Caco-2 (cell line): ENCODE results near the gene PF4V1. TPM values are rescaled to one million over a fixed set of nuclear protein-coding genes. Genes with fewer than 3 reads are reported as not detected.

Experiments
- BruUV-seq: library from RNA; stranded (reverse); fragments of 400-500 nt; replicated peaks from 2 replicates; lab custom pipeline; 2021; lab: Mats Ljungman, UMichigan
- CTCF ChIA-PET: fragments of 300-600 bp; sonication (Branson Sonifier 250); formaldehyde crosslinking; loops from one replicate; lab custom pipeline; 2022; ENCODE audit warnings: antibody characterized with exemption; lab: Charles Lee
- POLR2A ChIA-PET: fragments of 300-600 bp; sonication (Branson Sonifier 250); formaldehyde crosslinking; loops from one replicate; lab custom pipeline; 2022; ENCODE audit warnings: antibody characterized with exemption; lab: Charles Lee
- DNase-seq, 2 experiments: peaks; one replicate each; pipeline versions ENCODE4 v3.0.0 to v3.0.0-alpha.2; 2020 to 2022
- H3K27me3 ChIP-seq: replicated peaks from 2 replicates; pipeline ENCODE4 v1.6.0; 2011; ENCODE audit warnings: low read length; ENCODE audit not compliant: control insufficient read depth, insufficient read depth
- H3K36me3 ChIP-seq: 2 replicates; pipeline ENCODE4 v1.5.1; 2011; ENCODE audit warnings: low read length; ENCODE audit not compliant: control insufficient read depth, insufficient read depth
- H3K4me1 ChIP-seq: fragments of 250-450 bp; sonication (Bioruptor Pico); 2 replicates; pipeline ENCODE4 v1.5.1; 2020; ENCODE audit warnings: mild to moderate bottlenecking
- H3K4me3 ChIP-seq: 2 replicates; pipeline ENCODE4 v1.5.1; 2011; ENCODE audit warnings: low read depth, mild to moderate bottlenecking, control low read depth, low read length
- H3K9me3 ChIP-seq: fragments of 250-450 bp; sonication (Bioruptor Pico); 2 replicates; pipeline ENCODE4 v1.5.1; 2020; ENCODE audit warnings: mild to moderate bottlenecking, moderate library complexity
- H3K27ac Mint-ChIP-seq: one replicate; pipeline ENCODE4 v1.8.0; 2022; ENCODE audit warnings: mixed read lengths; ENCODE audit not compliant: unreplicated experiment
- H3K27me3 Mint-ChIP-seq: one replicate; pipeline ENCODE4 v1.8.0; 2022; ENCODE audit warnings: mixed read lengths; ENCODE audit not compliant: insufficient read depth, unreplicated experiment
- H3K36me3 Mint-ChIP-seq: one replicate; pipeline ENCODE4 v1.8.0; 2022; ENCODE audit warnings: mild to moderate bottlenecking, mixed read lengths; ENCODE audit not compliant: insufficient read depth, unreplicated experiment
- H3K4me1 Mint-ChIP-seq: one replicate; pipeline ENCODE4 v1.8.0; 2022; ENCODE audit warnings: low read depth, mixed read lengths; ENCODE audit not compliant: unreplicated experiment
- H3K4me3 Mint-ChIP-seq: one replicate; pipeline ENCODE4 v1.8.0; 2022; ENCODE audit warnings: mild to moderate bottlenecking, moderate library complexity, mixed read lengths; ENCODE audit not compliant: unreplicated experiment
- H3K9me3 Mint-ChIP-seq: one replicate; pipeline ENCODE4 v1.8.0; 2022; ENCODE audit warnings: mixed read lengths; ENCODE audit not compliant: unreplicated experiment
- CTCF ChIP-seq, 2 experiments: fragments of 200-600 bp in 1 of 2; IDR thresholded peaks; 1 replicate in 1 of 2; 2 replicates in 1 of 2; pipeline versions ENCODE4 v1.5.1 to v1.8.0; 2011 to 2022; ENCODE audit warnings: antibody characterized with exemption in 1 of 2, control low read depth in 1 of 2, inconsistent platforms in 1 of 2, low read depth in 1 of 2, low read length in 1 of 2, mild to moderate bottlenecking in 1 of 2, moderate library complexity in 1 of 2; ENCODE audit not compliant: insufficient read depth in 1 of 2, severe bottlenecking in 1 of 2, unreplicated experiment in 1 of 2
- intact Hi-C: fragments of 100-400 bp; cut with micrococcal nuclease; formaldehyde crosslinking; loops from one replicate; pipeline ENCODE4 v1.10.0; 2022; ENCODE audit not compliant: unreplicated experiment
- total RNA-seq: library from RNA; stranded (reverse); gene quantifications from 2 replicates; pipeline ENCODE4 v1.2.3, GENCODE V29; 2022

The PF4V1 gene
- total RNA-seq, 1 experiment from 2014 or later = not detected

- Mint-ChIP-seq H3K36me3 (no peaks in the 10 kb centered on the region), H3K4me3 (no peak overlapping the region), H3K9me3 (no peaks in the 10 kb centered on the region), H3K27ac (no peak overlapping the region), H3K4me1 (no peaks in the 10 kb centered on the region), H3K27me3 (peaks cover 4% of the 10 kb centered on the region)
- DNase-seq = no peak
- CTCF ChIA-PET = no interaction called here
- H3K27me3 ChIP-seq = no peaks in the 10 kb centered on the region
- no peaks in the 10 kb centered on the region for H3K36me3 ChIP-seq
- POLR2A ChIA-PET = no interaction called here
- no peaks in the 10 kb centered on the region for H3K4me1 ChIP-seq
- intact Hi-C loops = no loop called here
- H3K4me3 ChIP-seq = no peak overlapping the region
- TF ChIP-seq CTCF (IDR thresholded peaks at IDR 0.05; ENCODE audit: insufficient read depth in 1 of 2, low read depth in 1 of 2, low read length in 1 of 2, severe bottlenecking in 1 of 2, unreplicated experiment in 1 of 2) = no peak
- H3K9me3 ChIP-seq = no peaks in the 10 kb centered on the region
- no TSS peak for BruUV-seq
Observed at GRCh38 chr4:73844806-73845205, 8.3 kb upstream of the PF4V1 start.

- POLR2A ChIA-PET = no interaction called here
- CTCF ChIA-PET = no interaction called here
- Histone ChIP-seq H3K4me3 (no peak overlapping the region), H3K4me1 (no peaks in the 10 kb centered on the region), H3K9me3 (no peaks in the 10 kb centered on the region), H3K36me3 (no peaks in the 10 kb centered on the region), H3K27me3 (no peaks in the 10 kb centered on the region)
- Mint-ChIP-seq H3K27me3 (peaks cover 3% of the 10 kb centered on the region), H3K9me3 (no peaks in the 10 kb centered on the region), H3K4me3 (no peak overlapping the region), H3K27ac (no peak overlapping the region), H3K36me3 (no peaks in the 10 kb centered on the region), H3K4me1 (no peaks in the 10 kb centered on the region)
- TF ChIP-seq CTCF (IDR thresholded peaks at IDR 0.05; ENCODE audit: insufficient read depth in 1 of 2, low read depth in 1 of 2, low read length in 1 of 2, severe bottlenecking in 1 of 2, unreplicated experiment in 1 of 2) = no peak
- DNase-seq = no peak
- intact Hi-C loops = no loop called here
- BruUV-seq = no TSS peak
Observed at GRCh38 chr4:73847526-73848182, 5.4 kb upstream of the PF4V1 start.

DNA sequence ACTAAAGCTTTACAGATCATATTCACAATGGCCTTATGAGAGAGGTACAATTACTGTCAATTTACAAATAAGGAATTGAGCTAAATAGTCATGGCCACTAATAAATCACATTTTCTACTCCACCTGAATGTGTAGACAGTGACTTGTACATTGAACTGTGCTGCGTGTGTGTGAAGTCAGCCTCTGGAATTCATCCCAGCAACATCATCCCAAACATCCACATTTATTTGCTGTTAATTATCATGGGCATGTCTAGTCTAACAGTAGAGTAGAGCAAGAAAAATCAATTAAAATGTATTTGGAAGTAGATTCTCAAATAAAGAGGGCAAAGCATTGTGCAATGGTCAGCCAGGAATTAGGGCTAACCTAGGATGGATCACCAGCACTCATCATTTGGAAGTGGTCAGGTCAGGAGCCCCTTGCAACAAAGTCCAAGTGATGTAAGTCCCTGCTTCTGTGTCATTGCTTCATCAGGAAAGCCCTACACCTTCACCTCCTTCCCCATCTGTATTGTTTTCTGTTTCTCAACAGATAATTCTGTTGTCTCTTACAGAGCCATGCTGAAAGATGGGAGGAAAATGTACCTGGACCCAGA, 4.8 kb upstream of the PF4V1 start:
- ChIA-PET CTCF (no interaction called here), POLR2A (no interaction called here)
- Mint-ChIP-seq H3K36me3 (no peaks in the 10 kb centered on the region), H3K9me3 (no peaks in the 10 kb centered on the region), H3K4me3 (no peak overlapping the region), H3K27ac (no peak overlapping the region), H3K27me3 (peaks cover 2% of the 10 kb centered on the region), H3K4me1 (no peaks in the 10 kb centered on the region)
- intact Hi-C loops = no loop called here
- no peaks in the 10 kb centered on the region for H3K27me3 ChIP-seq
- DNase-seq = no peak
- no peak overlapping the region for H3K4me3 ChIP-seq
- BruUV-seq = no TSS peak
- no peaks in the 10 kb centered on the region for H3K9me3 ChIP-seq
- no peaks in the 10 kb centered on the region for H3K4me1 ChIP-seq
- H3K36me3 ChIP-seq = no peaks in the 10 kb centered on the region
- TF ChIP-seq CTCF (IDR thresholded peaks at IDR 0.05; ENCODE audit: insufficient read depth in 1 of 2, low read depth in 1 of 2, low read length in 1 of 2, severe bottlenecking in 1 of 2, unreplicated experiment in 1 of 2) = no peak
